HG03025 (cell line): ENCODE measurements around the gene ANKRD33.

Experiments
- ATAC-seq: cut with Tn5 transposase; IDR thresholded peaks from one replicate; pipeline ENCODE4 v1.9.1; 2021; ENCODE audit warnings: mild to moderate bottlenecking, moderate library complexity; ENCODE audit not compliant: unreplicated experiment, low FRiP score

The ANKRD33 gene, protein sequence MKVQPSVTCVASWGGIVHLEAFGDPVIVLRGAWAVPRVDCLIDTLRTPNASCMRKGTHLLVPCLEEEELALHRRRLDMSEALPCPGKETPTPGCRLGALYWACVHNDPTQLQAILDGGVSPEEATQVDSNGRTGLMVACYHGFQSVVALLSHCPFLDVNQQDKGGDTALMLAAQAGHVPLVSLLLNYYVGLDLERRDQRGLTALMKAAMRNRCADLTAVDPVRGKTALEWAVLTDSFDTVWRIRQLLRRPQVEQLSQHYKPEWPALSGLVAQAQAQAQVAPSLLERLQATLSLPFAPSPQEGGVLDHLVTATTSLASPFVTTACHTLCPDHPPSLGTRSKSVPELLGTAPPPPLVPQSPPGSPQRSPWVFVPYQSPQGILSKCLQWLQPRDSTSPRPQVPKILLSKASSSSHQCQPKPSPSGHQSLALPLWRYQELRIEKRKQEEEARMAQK

DNA sequence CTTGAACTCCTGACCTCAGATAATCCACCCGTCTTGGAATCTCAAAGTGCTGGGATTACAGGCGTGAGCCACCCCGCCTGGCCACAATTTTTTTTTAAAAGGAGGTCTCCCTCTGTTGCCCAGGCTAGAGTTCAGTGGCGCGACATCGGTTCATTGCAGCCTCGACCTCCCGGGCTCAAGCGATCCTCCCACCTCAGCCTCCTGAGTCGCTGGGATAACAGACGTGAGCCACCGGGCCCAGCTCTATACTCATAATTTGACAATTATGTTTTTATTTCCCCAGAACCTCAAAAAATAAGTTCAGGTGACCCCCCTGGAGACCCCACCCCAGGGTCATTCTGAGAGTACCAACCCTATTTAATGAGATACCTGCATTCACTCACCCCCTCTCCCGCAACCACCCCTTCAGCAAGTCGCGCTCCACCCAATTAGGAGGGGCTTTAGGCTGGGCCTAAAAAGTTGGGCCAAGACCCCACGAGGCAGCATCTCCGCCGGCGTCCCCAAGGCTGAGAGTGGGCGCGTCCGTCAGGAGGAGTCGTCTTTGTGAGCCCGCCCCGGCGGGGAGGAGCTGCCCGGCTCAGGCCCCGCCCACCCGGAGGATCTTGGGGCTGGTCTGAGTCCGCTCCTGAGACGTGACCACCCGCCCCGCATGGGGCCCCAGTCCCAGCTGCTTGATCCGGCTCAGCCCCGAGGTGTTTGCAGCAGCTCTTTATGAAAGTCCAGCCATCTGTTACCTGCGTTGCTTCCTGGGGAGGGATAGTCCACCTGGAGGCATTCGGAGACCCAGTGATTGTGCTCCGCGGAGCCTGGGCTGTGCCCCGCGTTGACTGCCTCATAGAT is at the start of gene ANKRD33:
TSS of gene ANKRD33 (plus strand) at position 628 of the 840 bp plus-strand sequence. CDS start at position 712, 84 bp downstream.
- no peak for ATAC-seq

DNA sequence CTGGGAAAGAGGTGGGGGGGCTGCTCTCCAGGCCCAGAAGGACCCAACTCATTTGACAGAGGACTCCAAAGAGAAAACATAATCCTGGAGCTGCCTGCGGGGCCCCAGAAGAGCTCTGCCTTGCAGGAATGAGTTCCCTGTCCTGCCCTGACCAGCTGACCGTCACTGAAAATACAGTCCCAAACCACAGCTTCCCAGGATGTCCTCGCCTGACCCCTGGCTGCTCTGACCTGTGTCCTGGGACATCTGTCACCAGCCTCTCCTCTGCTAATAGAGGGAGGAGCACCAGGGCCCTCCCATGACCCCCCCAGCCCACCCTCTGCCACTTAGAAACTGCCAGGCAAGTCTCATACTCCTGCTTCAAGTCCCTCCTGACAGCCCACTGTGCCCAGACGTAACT is 49.1 kb upstream of the ANKRD33 start:
- no peak for ATAC-seq

DNA sequence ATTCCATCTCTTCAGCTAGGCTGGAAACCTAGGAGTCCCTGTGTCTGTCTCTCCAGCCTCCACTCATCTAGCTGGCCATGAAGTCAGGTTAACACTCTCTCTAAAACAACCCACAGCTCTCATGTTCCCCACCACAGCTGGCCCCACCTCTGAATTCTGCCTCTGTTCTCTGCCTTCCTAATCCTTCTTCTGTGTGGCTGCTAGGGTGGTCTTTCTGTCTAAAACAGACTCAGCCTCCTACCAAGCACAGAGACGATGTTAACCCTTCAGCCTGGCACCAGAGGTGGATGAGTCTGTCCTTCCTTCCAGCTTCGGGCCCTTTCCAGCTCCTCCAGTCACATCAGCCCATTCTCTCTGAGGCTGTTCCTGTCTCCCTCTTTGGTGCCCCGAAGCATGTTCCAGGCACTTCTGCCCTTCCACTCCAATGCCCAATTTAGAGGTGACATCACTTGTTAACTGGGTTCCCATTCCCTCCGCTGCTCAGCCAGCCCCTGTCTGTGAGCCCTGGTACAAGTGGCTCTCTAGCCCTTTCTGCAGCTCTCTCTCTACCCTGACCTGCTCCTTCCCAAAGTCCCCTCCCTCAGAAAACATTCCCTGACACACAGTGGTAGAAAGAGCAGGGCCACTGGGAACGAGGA is 48.5 kb upstream of the ANKRD33 start:
- no peak for ATAC-seq

DNA sequence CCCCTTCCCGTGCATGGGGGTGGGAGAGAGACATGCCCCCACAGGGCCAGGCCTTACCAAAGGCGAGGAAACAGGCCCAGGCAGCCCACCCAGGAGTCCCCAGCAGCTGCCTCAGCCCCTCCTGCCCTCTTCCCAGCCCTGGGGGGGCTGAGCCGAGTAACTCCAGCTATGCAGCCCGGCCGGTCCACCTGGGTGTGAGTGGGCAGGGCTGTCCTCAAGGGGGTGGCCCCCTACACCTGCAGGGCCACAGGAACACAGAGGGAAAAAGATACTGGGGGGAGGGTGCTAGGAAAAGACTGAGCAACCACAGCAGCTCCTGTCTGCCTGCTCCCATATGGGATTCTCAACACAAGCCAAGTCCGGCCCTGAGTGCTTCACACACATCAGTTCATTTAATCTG is 46.9 kb upstream of the ANKRD33 start:
- ATAC-seq: no peak

DNA sequence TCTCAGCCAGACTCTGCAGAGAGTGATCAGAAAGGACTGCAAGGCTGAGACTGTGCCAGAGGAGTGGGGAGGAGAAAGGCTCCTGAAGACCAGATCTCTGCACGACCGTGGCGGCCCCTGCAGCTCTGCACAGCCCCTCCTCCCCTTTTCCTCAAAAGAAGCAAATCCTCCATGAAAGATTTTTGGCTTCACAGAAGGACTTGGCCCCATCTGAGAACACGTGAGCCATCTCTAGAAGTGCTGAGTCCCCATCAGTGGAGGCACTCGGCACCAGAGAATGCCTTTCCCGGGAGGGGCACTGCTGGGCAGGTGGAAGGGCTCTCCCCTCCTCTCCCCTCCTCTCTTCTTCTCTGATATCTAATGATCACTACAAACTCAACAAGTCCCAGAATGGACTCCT is 46.2 kb upstream of the ANKRD33 start:
- no peak for ATAC-seq

DNA sequence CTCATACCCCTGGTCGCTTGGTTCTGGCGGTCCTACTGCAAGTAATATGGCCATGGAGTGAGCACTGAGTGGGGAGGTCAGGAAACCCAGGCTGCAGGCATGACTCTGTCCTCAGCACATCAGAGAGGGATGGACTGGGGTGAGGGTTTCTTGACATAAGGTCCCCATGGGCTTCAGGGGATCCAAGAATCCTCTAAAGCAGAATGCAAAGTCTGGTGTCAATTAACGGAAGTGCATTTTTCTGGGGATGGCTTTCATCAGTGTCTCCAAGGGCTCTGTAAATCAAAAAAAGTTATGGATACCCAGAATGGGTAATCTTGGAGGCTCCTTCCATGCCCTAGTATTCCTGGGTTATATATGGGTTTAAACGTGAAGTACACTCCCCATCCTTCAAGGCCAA is 43.0 kb upstream of the ANKRD33 start:
- ATAC-seq: no peak

DNA sequence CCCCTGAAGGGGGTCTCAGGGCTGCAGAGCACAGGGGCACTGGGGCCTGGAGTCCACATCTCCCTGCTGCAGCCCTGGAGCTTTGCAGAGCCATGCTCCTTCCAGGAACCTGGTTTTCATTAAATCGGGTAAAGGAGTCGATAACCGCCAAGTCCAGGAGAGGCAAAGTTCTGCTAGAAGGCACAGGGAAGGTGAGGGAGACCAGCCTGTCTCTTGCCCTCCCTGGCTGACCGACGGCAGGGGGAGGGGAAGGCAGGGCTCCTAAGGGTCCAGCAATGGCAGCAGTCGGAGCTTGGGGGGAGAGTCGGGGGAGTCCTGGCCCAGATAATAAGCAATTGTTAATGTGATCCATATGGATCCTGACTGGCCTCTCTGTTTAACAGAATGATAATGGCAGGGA is 42.4 kb upstream of the ANKRD33 start:
- no peak for ATAC-seq

DNA sequence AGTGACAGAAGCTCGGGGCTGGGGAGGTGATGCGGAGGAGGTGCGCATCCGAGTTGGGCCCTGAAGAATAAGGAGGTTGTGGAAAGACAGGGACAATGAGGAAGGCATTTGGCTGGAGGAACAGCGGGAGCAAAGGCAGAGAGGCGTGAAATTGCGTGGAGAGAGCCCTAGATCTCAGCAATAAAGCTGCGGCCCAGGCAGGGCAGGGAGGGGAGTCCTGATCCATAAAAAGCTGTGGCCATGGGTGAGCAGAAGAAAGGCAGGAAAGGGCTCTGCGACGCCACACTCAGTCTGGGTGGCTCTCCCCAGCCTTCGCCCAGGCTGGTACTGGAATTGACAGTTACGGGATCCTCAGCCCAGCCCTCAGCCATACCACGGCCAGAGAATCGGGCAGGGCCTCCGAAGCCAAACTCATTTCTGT is 41.6 kb upstream of the ANKRD33 start:
- no peak for ATAC-seq

DNA sequence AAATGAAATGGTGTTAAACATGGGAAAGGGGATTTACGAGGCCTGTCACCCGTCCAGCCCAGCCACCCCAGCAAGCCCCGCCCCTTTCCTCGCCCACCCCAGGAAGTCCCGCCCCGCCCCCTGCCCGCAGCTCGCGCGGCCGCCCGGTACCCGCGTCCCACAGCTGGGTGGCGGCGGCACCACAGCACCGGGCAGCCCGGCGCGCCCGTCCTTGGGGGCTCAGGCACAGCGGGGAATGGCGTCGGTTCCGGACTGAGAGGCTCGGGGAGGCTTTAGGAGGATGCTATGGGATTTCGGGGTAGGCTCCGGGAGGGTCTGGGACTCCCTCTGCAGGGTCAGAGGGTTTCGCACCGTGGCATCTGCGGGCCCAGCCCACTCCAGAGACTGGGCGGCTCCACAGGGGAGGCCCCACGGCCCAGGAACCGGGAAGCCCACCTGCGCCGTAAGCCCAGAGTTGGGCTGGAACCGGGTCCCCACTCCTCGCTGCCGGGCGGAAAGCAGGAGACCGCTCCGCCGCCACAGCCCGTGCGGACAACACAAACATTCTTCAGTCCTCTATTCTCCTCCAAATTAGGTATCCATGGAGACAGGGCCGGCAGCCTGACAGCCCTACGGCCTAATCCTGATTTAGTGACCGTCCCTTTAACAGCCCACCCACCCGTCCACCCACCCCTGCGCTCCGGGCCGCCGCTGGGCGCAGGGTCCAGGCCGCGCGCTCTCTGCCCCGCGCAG is 40.8 kb upstream of the ANKRD33 start:
- ATAC-seq: no peak

DNA sequence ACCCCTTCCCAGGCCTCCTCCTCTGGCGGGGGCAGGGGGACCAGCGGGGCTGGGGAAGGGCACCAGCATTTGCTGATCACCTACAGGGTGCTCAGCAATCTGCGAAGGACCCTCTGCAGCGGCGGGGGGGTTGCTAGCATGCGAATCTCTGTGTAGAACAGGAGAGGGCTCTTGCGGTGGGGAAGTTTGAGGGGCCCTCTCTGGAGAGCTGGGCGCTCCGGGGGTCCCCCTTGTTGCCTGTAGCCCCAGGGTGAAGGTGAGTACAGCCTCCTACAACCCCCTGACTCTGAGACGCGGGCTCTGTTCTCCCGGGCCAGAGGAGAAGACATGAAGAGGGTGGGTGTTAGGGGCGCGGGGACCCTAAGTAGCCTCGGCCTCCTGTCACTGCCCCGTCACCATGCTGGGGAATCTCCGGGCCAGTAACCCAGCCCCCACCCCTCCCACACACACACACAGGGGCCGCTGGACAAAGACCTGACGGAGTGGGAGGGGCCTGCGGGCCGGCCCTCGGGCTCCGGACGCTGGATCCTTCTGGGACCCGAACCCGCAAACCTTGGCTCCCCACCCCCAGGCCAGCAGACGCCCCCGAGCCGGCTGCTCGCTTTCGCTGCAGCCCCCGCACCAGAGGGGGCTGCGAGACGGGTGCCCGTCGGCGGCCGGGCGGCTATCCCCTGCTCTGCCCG is 40.1 kb upstream of the ANKRD33 start:
- no peak for ATAC-seq

DNA sequence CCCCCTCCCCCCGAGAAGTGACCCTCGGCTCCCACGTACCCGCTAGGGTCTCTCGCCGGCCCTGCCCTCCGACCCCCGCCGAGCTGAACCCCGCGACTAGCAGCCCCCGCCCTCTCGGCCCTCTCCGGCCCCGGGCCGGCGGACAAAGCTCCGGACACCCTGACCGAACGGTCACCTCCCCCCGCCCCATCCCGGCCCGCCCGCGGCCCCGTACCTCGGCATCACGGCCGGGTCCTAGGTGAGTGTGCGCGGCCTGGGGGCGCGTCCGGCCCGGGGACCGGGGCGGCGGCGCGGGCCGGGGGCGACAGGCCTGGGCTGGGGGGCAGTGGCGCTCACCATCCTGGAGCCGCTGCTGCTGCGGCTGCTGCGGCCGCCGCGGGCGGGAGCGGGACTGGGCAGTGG is 39.6 kb upstream of the ANKRD33 start, which contains the start of gene FIGNL2:
TSS of gene FIGNL2 (minus strand) at position 393 of the 402 bp plus-strand sequence. CDS start 26,305 bp downstream, outside the sequence.
- ATAC-seq: no peak

DNA sequence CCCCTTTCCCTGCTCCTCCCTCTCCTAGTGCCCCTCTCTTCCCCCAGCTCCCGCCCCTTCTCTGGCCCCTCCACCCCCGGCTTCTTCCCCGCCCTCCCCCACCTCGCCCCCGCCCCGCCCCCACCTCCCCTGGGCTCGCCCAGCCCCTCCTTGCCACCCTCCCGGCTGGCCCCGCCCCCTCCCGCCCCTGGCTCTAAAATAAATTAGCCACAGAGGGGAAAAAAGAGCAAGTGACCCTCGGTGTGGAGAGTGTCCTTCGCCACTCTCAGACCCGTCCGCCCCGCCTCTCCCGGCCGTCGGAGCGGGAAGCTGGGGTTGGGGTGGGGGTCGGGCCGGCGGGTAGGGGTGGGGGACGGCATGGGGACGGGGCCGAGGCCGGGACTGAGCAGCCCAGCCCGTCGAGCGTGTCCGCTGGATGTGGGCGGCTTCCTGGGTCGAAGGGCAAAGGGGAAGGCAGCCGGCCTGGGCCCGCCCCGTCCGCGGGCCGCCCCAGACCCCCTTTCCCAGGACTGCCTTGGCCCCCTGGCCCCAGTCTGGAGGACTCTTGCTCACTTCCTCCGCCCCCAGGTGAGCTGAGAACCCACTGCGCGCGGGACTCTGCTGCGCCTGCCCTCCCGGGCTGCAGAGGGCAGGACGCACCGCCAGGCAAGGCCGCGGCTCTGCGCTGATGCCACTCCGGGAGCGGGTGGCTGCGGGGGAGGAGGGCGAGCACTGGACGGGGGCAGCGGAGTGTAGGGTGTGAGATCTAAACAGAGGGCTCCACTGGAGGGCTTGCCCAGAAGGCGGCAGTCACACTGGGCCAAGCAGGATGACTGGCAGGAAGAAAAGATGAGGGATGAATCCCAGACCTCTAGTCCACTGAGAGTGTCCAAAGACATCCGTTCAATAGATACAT is 38.8 kb upstream of the ANKRD33 start:
- no peak for ATAC-seq

DNA sequence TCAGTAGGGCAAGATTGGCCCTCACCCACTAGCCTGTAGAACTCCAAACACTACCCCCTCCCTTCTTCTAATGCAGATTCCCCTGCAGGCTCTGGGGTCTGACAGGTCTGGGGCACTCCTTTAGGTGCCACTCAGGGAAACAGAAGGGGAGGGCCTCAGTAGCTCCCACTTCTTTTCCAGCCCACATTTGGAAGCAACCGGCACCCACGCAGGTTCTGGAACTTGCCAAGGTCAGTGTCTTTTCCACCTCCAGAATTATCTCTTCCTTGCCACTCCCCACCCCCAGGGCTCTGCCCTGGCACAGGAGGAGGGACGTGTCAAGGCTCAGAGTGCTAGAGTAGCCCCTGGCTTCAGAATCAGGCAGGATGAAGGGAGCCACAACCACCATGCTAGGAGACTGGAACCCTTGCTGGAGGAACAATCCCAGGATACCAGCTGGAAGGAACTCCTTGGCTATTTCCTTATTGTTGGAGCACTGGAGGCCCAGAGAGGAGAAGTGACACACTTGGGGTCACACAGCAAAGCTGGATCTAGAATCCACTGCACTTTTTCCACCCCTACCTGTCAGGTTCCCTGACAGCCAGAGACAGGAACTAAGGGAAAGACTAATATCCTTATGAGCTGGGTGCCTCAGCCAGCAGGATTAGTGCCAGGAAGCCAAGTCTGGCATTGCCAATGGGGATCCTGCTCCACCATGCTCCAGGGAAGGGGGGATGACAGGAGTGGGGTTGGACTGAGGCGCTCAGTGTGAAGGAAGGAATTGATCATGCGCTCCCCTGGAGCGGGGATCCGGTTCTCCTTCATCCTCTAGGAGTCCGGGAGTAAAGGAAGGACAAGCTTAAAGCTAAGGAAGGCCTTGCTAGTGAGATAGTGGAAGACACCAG is 37.6 kb upstream of the ANKRD33 start:
- no peak for ATAC-seq

DNA sequence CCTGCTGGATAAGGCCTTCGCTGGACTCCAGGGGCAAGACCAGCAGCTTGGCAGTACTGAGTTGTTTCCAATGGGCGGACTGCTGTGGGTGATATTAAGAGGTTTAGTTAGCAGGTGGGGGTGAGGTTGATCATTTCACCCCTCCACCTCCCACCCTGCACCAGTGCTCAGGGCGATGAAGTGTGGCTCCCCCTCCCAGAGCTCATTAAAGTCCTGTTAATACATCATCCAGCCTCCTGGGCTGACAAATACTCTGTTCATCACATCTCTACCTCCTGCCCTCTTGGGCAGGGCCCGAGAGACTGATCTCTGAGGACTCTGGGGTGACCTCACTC is 37.0 kb upstream of the ANKRD33 start:
- no peak for ATAC-seq

DNA sequence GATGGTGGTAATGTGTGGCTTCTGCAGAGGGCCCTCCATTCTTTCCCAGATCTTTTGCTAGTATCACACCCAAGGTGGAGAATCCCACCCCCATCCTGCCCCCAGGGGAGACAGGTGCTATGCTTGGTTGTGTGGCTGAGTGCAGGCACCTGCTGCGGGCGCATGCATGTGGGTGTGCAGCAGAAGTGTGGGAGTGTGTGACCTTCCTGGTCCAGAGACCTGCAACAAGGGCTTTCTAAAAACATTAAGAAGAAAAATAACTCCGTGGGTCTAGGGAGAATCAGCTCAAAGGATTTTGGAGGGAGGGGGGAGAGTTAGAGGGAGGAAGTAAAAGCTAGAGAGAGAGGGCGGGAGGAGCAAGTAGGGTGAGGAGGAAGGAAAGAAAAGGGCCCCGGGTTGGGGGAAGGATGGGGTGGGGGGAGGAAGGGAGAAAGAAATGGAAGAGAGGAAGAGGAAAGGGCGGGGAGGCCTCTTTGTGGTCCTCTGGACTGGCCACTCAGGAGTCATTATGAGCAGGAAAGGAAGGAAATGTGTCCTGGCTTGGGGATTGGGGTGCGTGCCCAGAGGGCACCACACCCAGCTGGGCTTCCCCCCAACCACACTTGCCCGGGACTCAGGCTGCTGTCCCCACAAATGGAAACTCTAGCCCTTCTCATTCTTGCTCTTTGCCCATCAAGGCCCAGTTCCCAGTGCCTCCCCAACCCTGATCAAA is 36.3 kb upstream of the ANKRD33 start:
- no peak for ATAC-seq

DNA sequence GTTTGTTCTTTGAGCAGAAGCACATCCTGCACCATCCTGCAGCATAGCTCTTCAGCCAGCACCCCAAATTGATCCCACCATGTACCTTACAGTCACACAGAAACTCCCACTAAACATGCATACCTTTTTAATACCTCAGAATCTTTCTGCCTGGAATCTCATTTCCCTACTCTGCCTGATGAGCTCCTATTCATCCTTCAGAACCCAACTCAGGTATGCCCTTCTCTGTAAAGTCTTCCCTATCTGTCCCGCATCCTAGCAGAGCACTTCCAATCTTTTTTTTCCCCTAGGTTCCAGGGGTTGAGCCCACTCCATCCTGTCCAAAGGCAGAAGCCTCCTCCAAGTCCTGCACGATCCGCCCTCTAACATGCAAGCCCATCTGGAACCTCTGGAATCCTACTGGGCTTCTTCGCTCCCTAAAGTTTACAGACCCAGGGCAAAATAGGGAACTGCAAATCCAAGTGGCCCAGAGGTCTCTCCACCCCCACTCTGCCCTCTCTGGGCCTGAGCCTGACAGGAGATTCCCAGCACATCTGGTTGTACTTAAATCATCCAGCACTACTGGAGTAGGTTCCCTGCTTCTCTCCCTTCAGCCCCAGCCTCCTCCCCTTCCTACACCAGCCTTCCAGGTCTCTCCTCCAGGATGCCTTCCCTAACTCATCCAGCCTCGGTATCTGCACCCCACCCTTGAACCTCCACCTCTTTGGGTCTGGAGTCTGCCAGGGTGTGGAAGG is 35.3 kb upstream of the ANKRD33 start:
- no peak for ATAC-seq
